K562 (cell line): ENCODE measurements around the gene ARF1. TPM values are rescaled to one million over a fixed set of nuclear protein-coding genes. Genes with fewer than 3 reads are reported as not detected.

ENCODE experiments used
- CBX2 ChIP-seq: fragments of 200-600 bp; sonication (generic); IDR thresholded peaks from one replicate; pipeline ENCODE4 v1.6.1; 2012; ENCODE audit warnings: mild to moderate bottlenecking, low read length, inconsistent platforms; ENCODE audit not compliant: insufficient read depth, poor library complexity, severe bottlenecking
- CREBBP ChIP-seq: IDR thresholded peaks from one replicate; pipeline ENCODE4 v1.6.1; 2012; ENCODE audit warnings: low read depth, mild to moderate bottlenecking, control low read depth, inconsistent platforms, low read length
- HNRNPK ChIP-seq: fragments of 200-400 bp; formaldehyde crosslinking; IDR thresholded peaks from one replicate; pipeline ENCODE4 v1.6.1; 2018; ENCODE audit warnings: mild to moderate bottlenecking, low read depth, low read length; ENCODE audit not compliant: poor library complexity, severe bottlenecking
- HNRNPLL ChIP-seq: fragments of 200-400 bp; formaldehyde crosslinking; IDR thresholded peaks from 2 replicates; pipeline ENCODE4 v1.6.1; 2017; ENCODE audit warnings: low read length, low read depth, mild to moderate bottlenecking; ENCODE audit not compliant: poor library complexity, severe bottlenecking
- NR2C2 ChIP-seq, 2 experiments: fragments of 200-800 bp in 1 of 2; sonication (Bioruptor generic) in 1 of 2; sonication (generic) in 1 of 2; formaldehyde crosslinking in 1 of 2; IDR thresholded peaks; 2 replicates each; pipeline versions ENCODE4 v1.6.1 to v1.8.0; 2016 to 2022; ENCODE audit warnings: mild to moderate bottlenecking in 1 of 2, missing compliant biosample characterization in 1 of 2, missing genetic modification characterization in 1 of 2, missing genetic modification reagents in 1 of 2
- POLR2B ChIP-seq: fragments of 450-650 bp; IDR thresholded peaks from 2 replicates; pipeline ENCODE4 v1.6.1; 2018; ENCODE audit warnings: low read depth; ENCODE audit not compliant: partially characterized antibody
- POLR2G ChIP-seq: fragments of 200-400 bp; formaldehyde crosslinking; IDR thresholded peaks from 2 replicates; pipeline ENCODE4 v1.6.1; 2017; ENCODE audit warnings: low read depth, mild to moderate bottlenecking, antibody characterized with exemption, low read length, moderate library complexity
- RBM22 ChIP-seq: fragments of 200-400 bp; formaldehyde crosslinking; IDR thresholded peaks from 2 replicates; pipeline ENCODE4 v1.6.1; 2018; ENCODE audit warnings: low read length, low read depth; ENCODE audit not compliant: poor library complexity, severe bottlenecking
- SIN3B ChIP-seq: fragments of 450-650 bp; IDR thresholded peaks from 2 replicates; pipeline ENCODE4 v1.6.1; 2017; ENCODE audit warnings: low read depth, mild to moderate bottlenecking, moderate library complexity
- ZBTB33 ChIP-seq: sonication (generic); formaldehyde crosslinking; IDR thresholded peaks from 2 replicates; pipeline ENCODE4 v1.8.1; 2023; ENCODE audit warnings: mild to moderate bottlenecking, missing genetic modification reagents
- ZBTB9 ChIP-seq: fragments of 450-650 bp; formaldehyde crosslinking; IDR thresholded peaks from 2 replicates; pipeline ENCODE4 v1.4.0; 2020; ENCODE audit warnings: mild to moderate bottlenecking, moderate library complexity
- ZNF146 ChIP-seq: IDR thresholded peaks from one replicate; pipeline ENCODE4 v1.6.1; 2018; ENCODE audit warnings: missing compliant biosample characterization; ENCODE audit not compliant: unreplicated experiment
- ZNF280B ChIP-seq: fragments of 250-450 bp; sonication (Bioruptor Pico); IDR thresholded peaks from 2 replicates; pipeline ENCODE4 v1.5.1; 2021; ENCODE audit warnings: mild to moderate bottlenecking
- ZNF766 ChIP-seq: fragments of 200-800 bp; sonication (Bioruptor generic); conservative IDR thresholded peaks from 2 replicates; pipeline ENCODE4 v1.6.1; 2016; ENCODE audit warnings: missing genetic modification characterization, missing compliant biosample characterization
- polyA plus RNA-seq, 8 experiments: library from polyadenylated mRNA; depleted of rRNA in 4 of 8; stranded (reverse) in 5 of 8; unstranded in 3 of 8; fragments of >200 nt; fragmentation: Nextera tagmentation in 2 of 8; fragmentation: Illumina TruSeq in 1 of 8; extraction: Ambion mirVana in 2 of 8; extraction: Trizol in 1 of 8; gene quantifications; 2 replicates each; pipeline versions ENCODE4 v1.2.1 to v1.2.3, GENCODE V29; 2011 to 2014; ENCODE audit warnings: inconsistent platforms in 1 of 8, missing spikeins in 1 of 8
- total RNA-seq, 7 experiments: library from RNA; depleted of rRNA in 6 of 7; stranded (reverse); fragments of >200 nt in 6 of 7; fragmentation: Illumina TruSeq in 2 of 7; extraction: Trizol in 2 of 7; gene quantifications; 2 replicates each; pipeline versions ENCODE4 v1.2.1 to v1.2.3, GENCODE V29; 2011 to 2021; ENCODE audit warnings: low replicate concordance in 1 of 7

The ARF1 gene
- total and polyA plus RNA-seq, 9 of the 15 experiments (the other 6 are each of a cell fraction or from before 2014, with no cell fraction given), result 69.8 to 593 (median 325) TPM

GRCh38 chr1:228097333-228098081, 15.0 kb downstream of the ARF1 start (continued):
- TF ChIP-seq CREBBP, result no peak
- TF ChIP-seq ZBTB33, result 0 out of 2 replicates have a peak, but pooled peaks have one; percentile 26
- no peak for TF ChIP-seq HNRNPK
- no peak for TF ChIP-seq ZNF280B (CRISPR knock-in tag)
- TF ChIP-seq ZNF766 (CRISPR knock-in tag), result no peak
- peak; percentile 85 for TF ChIP-seq RBM22
- peak; percentile 68 for TF ChIP-seq POLR2G
- TF ChIP-seq ZNF146 (CRISPR knock-in tag), result no peak
- no peak for TF ChIP-seq SIN3B
- TF ChIP-seq NR2C2 (CRISPR knock-in tag; IDR thresholded peaks at IDR 0.05), result no peak
- TF ChIP-seq NR2C2 (tag; IDR thresholded peaks at IDR 0.05), result no peak
- TF ChIP-seq HNRNPLL, result no peak
- TF ChIP-seq CBX2, result no peak
- TF ChIP-seq ZBTB9 (CRISPR knock-in tag), result no peak
- TF ChIP-seq POLR2B, result no peak
